Neural cell (in vitro differentiated cells): ENCODE measurements around the gene PTPRF. TPM values are rescaled to one million over a fixed set of nuclear protein-coding genes. Genes with fewer than 3 reads are reported as not detected.

Source experiments
- H2AFZ ChIP-seq: fragments of 200-600, 300-800 bp; sonication (generic), shearing (Covaris generic); 2 replicates; pipeline ENCODE4 v1.6.0; 2014; ENCODE audit warnings: low read depth, mild to moderate bottlenecking, antibody characterized with exemption, low read length, moderate library complexity
- H3F3A ChIP-seq: fragments of 200-600 bp; shearing (Covaris generic); 2 replicates; pipeline ENCODE4 v1.6.1; 2016; ENCODE audit warnings: mild to moderate bottlenecking, moderate library complexity, mixed read lengths, antibody characterized with exemption, low read length; ENCODE audit not compliant: insufficient read depth, poor library complexity, severe bottlenecking
- H3K27ac ChIP-seq: fragments of 200-600, 300-800 bp; sonication (generic), shearing (Covaris generic); 2 replicates; pipeline ENCODE4 v1.5.1; 2014; ENCODE audit warnings: mild to moderate bottlenecking, low read length, moderate library complexity
- H3K27me3 ChIP-seq: fragments of 300-800, 200-600 bp; sonication (generic), shearing (Covaris generic); 2 replicates; pipeline ENCODE4 v1.6.0; 2014; ENCODE audit warnings: mild to moderate bottlenecking, low read depth, low read length, moderate library complexity; ENCODE audit not compliant: insufficient read depth
- H3K36me3 ChIP-seq: fragments of 300-800, 200-600 bp; sonication (generic), shearing (Covaris generic); 2 replicates; pipeline ENCODE4 v1.5.1; 2014; ENCODE audit warnings: mild to moderate bottlenecking, antibody characterized with exemption, low read length, moderate library complexity; ENCODE audit not compliant: insufficient read depth
- H3K4me2 ChIP-seq: fragments of 300-800, 200-600 bp; sonication (generic), shearing (Covaris generic); 2 replicates; pipeline ENCODE4 v1.6.0; 2014; ENCODE audit warnings: mild to moderate bottlenecking, low read length
- H3K4me3 ChIP-seq: fragments of 300-800, 200-600 bp; sonication (generic), shearing (Covaris generic); 2 replicates; pipeline ENCODE4 v1.5.1; 2014; ENCODE audit warnings: mild to moderate bottlenecking, low read length, moderate library complexity
- H3K79me2 ChIP-seq: fragments of 200-600 bp; shearing (Covaris generic); replicated peaks from 2 replicates; pipeline ENCODE4 v1.6.0; 2014; ENCODE audit warnings: mild to moderate bottlenecking, low read length, moderate library complexity; ENCODE audit not compliant: insufficient read depth
- H3K9ac ChIP-seq: fragments of 300-800, 200-600 bp; sonication (generic), shearing (Covaris generic); 2 replicates; pipeline ENCODE4 v1.6.1; 2016; ENCODE audit warnings: mild to moderate bottlenecking, low read length, mixed read lengths
- H3K9me2 ChIP-seq: fragments of 200-600 bp; shearing (Covaris generic); 2 replicates; pipeline ENCODE4 v1.6.1; 2016; ENCODE audit warnings: mild to moderate bottlenecking, low read length, mixed read lengths; ENCODE audit not compliant: insufficient read depth
- H3K9me3 ChIP-seq: fragments of 200-600, 300-800 bp; sonication (generic), shearing (Covaris generic); 2 replicates; pipeline ENCODE4 v1.6.1; 2016; ENCODE audit warnings: mild to moderate bottlenecking, mixed run types, low read length, moderate library complexity, mixed read lengths
- H4K20me1 ChIP-seq: fragments of 200-600 bp; shearing (Covaris generic); 2 replicates; pipeline ENCODE4 v1.6.1; 2016; ENCODE audit warnings: mild to moderate bottlenecking, mixed run types; ENCODE audit not compliant: insufficient read depth
- EP300 ChIP-seq: fragments of 450-650 bp; conservative IDR thresholded peaks from 2 replicates; pipeline ENCODE4 v1.6.1; 2014; ENCODE audit warnings: antibody characterized with exemption, mild to moderate bottlenecking, moderate library complexity; ENCODE audit not compliant: poor library complexity, severe bottlenecking
- EZH2 ChIP-seq: fragments of 200-600, 300-800 bp; shearing (Covaris generic), sonication (generic); IDR thresholded peaks from 2 replicates; pipeline ENCODE4 v1.6.1; 2014; ENCODE audit warnings: antibody characterized with exemption, low read length, borderline replicate concordance, mild to moderate bottlenecking; ENCODE audit not compliant: insufficient read depth, poor library complexity, severe bottlenecking
- MXI1 ChIP-seq: fragments of 450-650 bp; conservative IDR thresholded peaks from 2 replicates; pipeline ENCODE4 v1.6.1; 2014; ENCODE audit warnings: antibody characterized with exemption, mild to moderate bottlenecking; ENCODE audit not compliant: poor library complexity, severe bottlenecking
- POLR2AphosphoS5 ChIP-seq: IDR thresholded peaks from 2 replicates; pipeline ENCODE4 v1.6.1; 2012
- RAD21 ChIP-seq: fragments of 450-650 bp; conservative IDR thresholded peaks from 2 replicates; pipeline ENCODE4 v1.6.1; 2014; ENCODE audit warnings: antibody characterized with exemption, mild to moderate bottlenecking, moderate library complexity
- REST ChIP-seq: IDR thresholded peaks from 2 replicates; pipeline ENCODE4 v1.6.1; 2012; ENCODE audit warnings: borderline replicate concordance
- SMC3 ChIP-seq: fragments of 450-650 bp; conservative IDR thresholded peaks from 2 replicates; pipeline ENCODE4 v1.6.1; 2014; ENCODE audit warnings: antibody characterized with exemption, mild to moderate bottlenecking, moderate library complexity; ENCODE audit not compliant: poor library complexity
- TAF1 ChIP-seq: IDR thresholded peaks from 2 replicates; pipeline ENCODE4 v1.6.1; 2012; ENCODE audit warnings: low read depth
- polyA plus RNA-seq: library from polyadenylated mRNA; depleted of rRNA; stranded (reverse); fragments of >200 nt; gene quantifications from 2 replicates; pipeline ENCODE4 v1.2.3, GENCODE V29; 2014
- TF ChIP-seq, protein P1 (sequence below): fragments of 450-650 bp; IDR thresholded peaks from 2 replicates; pipeline ENCODE4 v1.5.1; 2014; ENCODE audit warnings: antibody characterized with exemption, mild to moderate bottlenecking, moderate library complexity; ENCODE audit not compliant: poor library complexity, severe bottlenecking

Gene PTPRF
- polyA plus RNA-seq, 1 donor from 2014 or later = 66.6 TPM

DNA sequence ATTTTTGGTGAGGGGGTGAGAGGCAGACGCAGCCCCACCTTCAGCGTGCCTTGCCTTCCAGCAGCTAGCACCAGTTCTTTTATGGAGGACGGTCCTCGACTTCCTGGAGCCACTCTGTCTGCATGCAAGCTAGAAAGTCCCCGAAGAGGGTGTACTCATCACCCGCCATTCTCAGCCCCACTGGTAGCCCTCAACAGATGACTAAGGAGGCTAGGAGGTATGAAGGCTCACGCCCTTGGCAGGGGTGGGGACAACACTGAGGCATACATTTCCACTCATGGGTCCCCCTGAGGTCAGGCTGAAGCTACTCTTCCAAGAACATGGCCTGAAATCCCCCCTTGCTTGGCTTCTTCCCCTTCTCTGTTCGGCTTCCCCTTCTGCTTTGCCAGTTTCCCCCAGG, 8.9 kb upstream of the PTPRF start:
- Histone ChIP-seq H3K36me3 (no peaks in the 10 kb centered on the region), H3K4me3 (no peak overlapping the region), H3K27me3 (no peaks in the 10 kb centered on the region), H2AFZ (no peak overlapping the region), H3K4me2 (no peak overlapping the region), H3K9me3 (no peaks in the 10 kb centered on the region), H3K27ac (peak overlapping the region; percentile 47), H3K9ac (peak overlapping the region; percentile 33), H3F3A (no peaks in the 10 kb centered on the region), H3K9me2 (no peaks in the 10 kb centered on the region), H3K79me2 (no peaks in the 10 kb centered on the region), H4K20me1 (no peaks in the 10 kb centered on the region)
- no peak for TF ChIP-seq EZH2
- TF ChIP-seq, protein P1, sequence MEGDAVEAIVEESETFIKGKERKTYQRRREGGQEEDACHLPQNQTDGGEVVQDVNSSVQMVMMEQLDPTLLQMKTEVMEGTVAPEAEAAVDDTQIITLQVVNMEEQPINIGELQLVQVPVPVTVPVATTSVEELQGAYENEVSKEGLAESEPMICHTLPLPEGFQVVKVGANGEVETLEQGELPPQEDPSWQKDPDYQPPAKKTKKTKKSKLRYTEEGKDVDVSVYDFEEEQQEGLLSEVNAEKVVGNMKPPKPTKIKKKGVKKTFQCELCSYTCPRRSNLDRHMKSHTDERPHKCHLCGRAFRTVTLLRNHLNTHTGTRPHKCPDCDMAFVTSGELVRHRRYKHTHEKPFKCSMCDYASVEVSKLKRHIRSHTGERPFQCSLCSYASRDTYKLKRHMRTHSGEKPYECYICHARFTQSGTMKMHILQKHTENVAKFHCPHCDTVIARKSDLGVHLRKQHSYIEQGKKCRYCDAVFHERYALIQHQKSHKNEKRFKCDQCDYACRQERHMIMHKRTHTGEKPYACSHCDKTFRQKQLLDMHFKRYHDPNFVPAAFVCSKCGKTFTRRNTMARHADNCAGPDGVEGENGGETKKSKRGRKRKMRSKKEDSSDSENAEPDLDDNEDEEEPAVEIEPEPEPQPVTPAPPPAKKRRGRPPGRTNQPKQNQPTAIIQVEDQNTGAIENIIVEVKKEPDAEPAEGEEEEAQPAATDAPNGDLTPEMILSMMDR = no peak
- no peak for TF ChIP-seq REST
- no peak for TF ChIP-seq MXI1
- TF ChIP-seq EP300 = no peak
- no peak for TF ChIP-seq POLR2AphosphoS5
- TF ChIP-seq TAF1 = no peak
- TF ChIP-seq SMC3 = no peak
- no peak for TF ChIP-seq RAD21

GRCh38 chr1:43522431-43522775, 8.3 kb upstream of the PTPRF start:
- Histone ChIP-seq H3K4me3 (no peak overlapping the region), H3K4me2 (no peak overlapping the region), H3K27ac (peak overlapping the region; percentile 47), H3K9me3 (no peaks in the 10 kb centered on the region), H3K79me2 (no peaks in the 10 kb centered on the region), H3F3A (no peaks in the 10 kb centered on the region), H3K36me3 (no peaks in the 10 kb centered on the region), H2AFZ (no peak overlapping the region), H3K9ac (no peak overlapping the region), H3K27me3 (no peaks in the 10 kb centered on the region), H3K9me2 (no peaks in the 10 kb centered on the region), H4K20me1 (no peaks in the 10 kb centered on the region)
- TF ChIP-seq EZH2 = no peak
- peak; percentile 65 for TF ChIP-seq EP300
